LNCAP (cell line): ENCODE results near the gene ZNF778.
A peak's percentile ranks its signal among the peaks of the same experiment; 100 is the strongest.

ENCODE experiments used
- TF ChIP-seq, protein P1 (sequence below): fragments of 450-650 bp; IDR thresholded peaks from 2 replicates; pipeline ENCODE4 v1.5.1; 2017; ENCODE audit warnings: mild to moderate bottlenecking

Gene ZNF778

DNA sequence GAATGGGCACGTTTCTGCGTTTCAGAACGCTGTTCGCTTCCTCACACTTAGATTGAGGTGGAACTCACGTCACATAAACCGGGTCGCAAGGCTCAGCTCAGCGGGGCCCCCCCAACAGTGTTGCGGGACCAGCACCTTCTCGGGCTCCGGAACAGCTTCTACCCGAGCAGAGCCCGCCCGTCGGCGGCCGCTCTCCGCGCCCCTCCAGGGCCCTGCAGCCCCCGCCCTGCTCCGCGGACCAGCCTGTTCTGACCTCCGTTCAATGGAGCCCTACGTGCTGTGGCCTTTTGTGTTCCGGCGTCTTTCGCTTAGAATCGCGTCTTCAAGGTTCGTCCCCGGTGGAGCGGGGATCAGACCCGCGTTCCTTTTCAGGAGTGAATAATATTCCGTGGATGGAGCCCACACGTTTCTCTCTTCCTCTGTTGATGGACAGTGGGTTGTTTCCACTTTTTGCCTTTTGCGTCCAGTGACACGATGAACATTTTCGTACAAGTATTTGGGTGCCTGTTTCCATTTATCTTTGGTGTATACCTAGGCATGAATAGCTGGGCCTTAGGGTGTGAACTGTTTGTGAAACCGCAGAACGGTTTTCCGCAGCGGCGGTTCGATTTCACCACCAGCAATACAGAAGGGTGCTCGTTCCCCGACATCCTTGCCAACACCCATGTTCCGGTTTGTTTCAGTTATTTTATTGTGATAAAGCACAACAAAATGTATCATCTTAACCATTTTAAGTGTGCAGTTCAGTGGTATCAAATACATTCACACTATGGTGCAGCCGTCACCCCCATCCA, 14.9 kb upstream of the ZNF778 start:
- TF ChIP-seq, protein P1, sequence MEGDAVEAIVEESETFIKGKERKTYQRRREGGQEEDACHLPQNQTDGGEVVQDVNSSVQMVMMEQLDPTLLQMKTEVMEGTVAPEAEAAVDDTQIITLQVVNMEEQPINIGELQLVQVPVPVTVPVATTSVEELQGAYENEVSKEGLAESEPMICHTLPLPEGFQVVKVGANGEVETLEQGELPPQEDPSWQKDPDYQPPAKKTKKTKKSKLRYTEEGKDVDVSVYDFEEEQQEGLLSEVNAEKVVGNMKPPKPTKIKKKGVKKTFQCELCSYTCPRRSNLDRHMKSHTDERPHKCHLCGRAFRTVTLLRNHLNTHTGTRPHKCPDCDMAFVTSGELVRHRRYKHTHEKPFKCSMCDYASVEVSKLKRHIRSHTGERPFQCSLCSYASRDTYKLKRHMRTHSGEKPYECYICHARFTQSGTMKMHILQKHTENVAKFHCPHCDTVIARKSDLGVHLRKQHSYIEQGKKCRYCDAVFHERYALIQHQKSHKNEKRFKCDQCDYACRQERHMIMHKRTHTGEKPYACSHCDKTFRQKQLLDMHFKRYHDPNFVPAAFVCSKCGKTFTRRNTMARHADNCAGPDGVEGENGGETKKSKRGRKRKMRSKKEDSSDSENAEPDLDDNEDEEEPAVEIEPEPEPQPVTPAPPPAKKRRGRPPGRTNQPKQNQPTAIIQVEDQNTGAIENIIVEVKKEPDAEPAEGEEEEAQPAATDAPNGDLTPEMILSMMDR = no peak

DNA sequence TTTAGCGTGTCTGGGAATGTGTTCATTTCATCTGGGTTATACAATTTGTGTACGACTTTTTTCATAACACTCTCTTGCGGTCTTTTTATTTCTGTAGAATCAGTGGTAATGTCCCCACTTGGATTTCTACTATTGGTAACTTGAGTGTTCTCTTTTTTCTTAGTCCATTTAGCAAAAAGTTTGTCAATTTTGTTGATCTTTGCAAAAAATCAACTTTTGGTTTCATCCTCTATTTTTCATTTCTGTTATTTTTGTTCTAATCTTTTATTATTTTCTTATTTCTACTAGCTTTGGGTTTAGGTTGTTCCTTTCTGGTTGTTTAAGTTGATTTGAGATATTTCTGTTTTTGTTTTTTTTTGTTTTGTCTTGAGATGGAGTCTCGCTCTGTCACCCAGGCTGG, 9.5 kb upstream of the ZNF778 start:
- TF ChIP-seq, protein P1 = no peak

DNA sequence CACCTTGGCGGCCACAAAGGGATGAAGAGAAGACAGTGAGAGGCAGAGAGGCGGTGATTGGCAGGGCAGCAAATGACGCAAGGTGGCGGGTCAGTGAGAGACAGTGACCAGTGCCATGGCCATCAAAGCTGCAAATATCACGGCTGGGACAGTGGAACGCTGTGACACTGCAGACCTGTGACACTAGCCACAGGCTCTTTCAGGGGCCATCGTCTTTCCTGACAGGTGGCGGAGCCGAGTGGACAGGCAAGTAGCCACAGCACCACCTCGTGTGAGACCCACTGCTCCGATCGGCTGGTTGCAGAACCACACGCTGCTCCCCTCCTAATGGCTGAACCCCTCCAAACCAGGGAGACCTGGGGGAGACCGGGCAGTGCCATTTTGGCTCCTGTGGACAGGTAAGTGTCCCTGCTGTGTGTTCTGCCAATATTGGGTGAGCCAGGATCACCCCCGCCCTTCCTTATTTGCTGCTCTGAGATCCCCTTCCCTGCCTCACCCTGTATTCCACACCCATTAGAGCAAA, 7.9 kb upstream of the ZNF778 start:
- TF ChIP-seq, protein P1 = no peak

DNA sequence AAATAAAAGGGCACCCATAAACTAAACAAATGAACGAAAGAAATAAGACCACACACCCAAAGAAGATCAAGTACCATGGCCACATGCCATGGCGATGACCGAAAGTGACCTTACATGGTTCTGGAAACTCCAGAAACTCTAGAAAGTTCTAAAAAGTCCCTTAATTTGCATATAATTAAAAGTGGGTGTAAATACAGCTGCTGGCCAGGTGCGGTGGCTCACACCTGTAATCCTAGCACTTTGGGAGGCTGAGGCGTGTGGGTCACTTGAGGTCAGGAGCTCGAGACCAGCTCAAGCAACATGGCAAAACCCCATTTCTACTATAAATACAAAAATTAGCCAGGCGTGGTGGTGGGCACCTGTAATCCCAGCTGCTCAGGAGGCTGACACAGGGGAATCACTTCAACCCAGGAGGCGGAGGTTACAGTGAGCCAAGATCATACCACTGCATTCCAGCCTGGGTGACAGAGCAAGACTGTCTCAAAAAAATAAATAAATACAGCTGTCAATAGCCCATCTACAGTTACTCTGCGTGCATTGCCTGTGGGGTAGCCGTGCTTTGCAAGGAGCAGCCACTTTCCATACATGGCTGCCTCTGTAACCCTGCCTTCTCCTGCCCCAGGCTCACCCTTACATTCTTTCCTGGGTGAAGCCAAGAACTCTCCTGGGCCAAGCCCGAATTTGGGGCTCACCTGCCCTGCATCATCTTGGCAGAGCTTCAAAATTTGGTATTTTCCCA, 7.2 kb upstream of the ZNF778 start:
- TF ChIP-seq, protein P1 = no peak

DNA sequence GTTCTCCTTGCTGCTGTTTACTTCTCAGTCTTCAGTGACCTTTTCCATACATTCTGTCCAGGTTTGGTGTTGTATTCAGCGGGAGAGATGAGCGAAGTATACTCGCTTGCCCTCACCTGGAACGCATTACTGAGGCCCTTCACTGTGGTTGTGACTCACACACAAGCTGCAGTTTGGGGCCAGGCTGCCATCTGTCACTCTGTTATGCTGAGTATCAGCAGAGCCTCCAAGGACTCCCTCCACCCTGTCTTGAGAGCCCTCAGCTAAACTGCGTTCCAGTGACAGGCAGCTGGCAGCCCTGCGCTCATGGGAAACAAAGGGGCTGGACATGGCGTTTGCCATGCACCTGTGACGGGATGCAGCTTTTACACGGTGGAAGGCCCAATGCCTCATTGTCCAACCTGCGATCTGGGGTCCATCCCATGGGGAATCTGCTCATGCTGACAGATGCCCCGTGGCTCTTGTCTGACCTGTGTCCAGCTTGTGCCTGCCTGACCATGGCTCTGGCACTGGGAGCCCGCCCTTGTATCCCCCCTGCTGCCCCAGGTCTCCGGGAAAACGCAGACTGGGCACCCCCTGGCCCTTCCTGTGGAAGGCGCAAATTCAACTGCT, 6.5 kb upstream of the ZNF778 start:
- TF ChIP-seq, protein P1 = no peak

DNA sequence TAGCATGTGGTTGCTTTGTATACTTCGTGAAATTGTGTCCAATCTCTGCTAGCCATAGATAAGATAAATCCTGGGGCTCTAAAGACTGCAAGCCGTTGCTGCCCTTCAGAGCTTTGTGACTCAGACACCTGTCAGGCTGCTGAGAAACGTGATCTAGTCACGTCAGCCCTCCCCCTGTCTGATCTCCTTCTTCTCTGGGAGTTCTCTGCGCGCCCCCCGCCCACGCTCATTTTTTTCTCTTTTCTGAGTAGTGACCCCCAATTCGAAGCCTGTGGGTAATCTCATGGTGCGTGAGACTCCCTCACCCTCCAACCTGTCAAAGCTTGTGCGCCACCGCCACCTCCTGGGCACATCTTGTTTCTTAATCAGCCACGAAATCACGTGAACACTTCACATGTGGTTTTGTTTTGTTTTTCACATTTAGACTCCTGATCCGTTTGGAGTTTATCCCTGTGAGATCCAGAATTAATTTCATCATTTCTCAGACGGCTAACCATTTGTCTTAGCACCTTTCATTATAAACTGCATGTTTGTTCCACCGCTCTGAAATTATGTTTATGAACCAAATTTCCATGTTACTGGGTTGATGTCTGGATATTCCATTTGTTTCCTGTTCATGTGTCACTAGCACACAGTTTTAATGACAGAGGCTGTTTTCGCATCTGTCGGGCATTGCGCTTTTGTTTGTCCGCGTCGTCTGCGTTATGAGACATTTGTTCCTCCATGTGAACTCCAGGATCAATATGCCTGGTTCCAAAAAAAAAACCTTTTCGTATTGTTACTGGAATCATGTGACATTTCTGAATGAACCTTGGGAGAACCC, 977 bp upstream of the ZNF778 start:
- TF ChIP-seq, protein P1 = peak; percentile 68

DNA sequence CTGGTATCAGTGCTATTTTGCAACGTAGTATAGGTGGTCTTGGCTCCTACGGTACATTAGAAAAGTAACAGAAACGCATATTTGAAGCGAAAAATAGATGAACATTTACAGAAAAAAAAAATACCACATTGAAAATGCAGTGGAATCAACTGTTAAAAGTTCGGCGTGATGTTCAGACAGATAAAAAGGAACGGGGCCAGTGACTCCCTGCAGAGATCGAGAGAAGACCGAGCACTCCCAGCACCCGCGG, 440 bp upstream of the ZNF778 start:
- TF ChIP-seq, protein P1 = no peak
